Ishikawa (cell line): ENCODE measurements around the gene TOR2A.

ENCODE experiments used
- CEBPB ChIP-seq: IDR thresholded peaks from 2 replicates; pipeline ENCODE4 v1.6.1; 2012
- CREB1 ChIP-seq: IDR thresholded peaks from 2 replicates; pipeline ENCODE4 v1.6.1; 2012; ENCODE audit warnings: low read depth
- EGR1 ChIP-seq: IDR thresholded peaks from 2 replicates; pipeline ENCODE4 v1.6.1; 2012
- EP300 ChIP-seq: IDR thresholded peaks from 2 replicates; pipeline ENCODE4 v1.6.1; 2012; ENCODE audit warnings: borderline replicate concordance
- FOXM1 ChIP-seq: IDR thresholded peaks from 2 replicates; pipeline ENCODE4 v1.6.1; 2012; ENCODE audit warnings: low read depth, borderline replicate concordance
- MAX ChIP-seq: IDR thresholded peaks from 2 replicates; pipeline ENCODE4 v1.6.1; 2012
- NFIC ChIP-seq: IDR thresholded peaks from 2 replicates; pipeline ENCODE4 v1.6.1; 2012
- RAD21 ChIP-seq: IDR thresholded peaks from 2 replicates; pipeline ENCODE4 v1.6.1; 2012; ENCODE audit warnings: low read depth
- REST ChIP-seq: IDR thresholded peaks from 2 replicates; pipeline ENCODE4 v1.6.1; 2012; ENCODE audit warnings: low read depth, mild to moderate bottlenecking
- TAF1 ChIP-seq: IDR thresholded peaks from 2 replicates; pipeline ENCODE4 v1.6.1; 2012; ENCODE audit warnings: low read depth, mild to moderate bottlenecking
- TCF12 ChIP-seq: IDR thresholded peaks from 2 replicates; pipeline ENCODE4 v1.6.1; 2012; ENCODE audit warnings: low read depth
- TEAD4 ChIP-seq: IDR thresholded peaks from 2 replicates; pipeline ENCODE4 v1.6.1; 2012
- USF1 ChIP-seq: IDR thresholded peaks from 2 replicates; pipeline ENCODE4 v1.6.1; 2012
- YY1 ChIP-seq: IDR thresholded peaks from 2 replicates; pipeline ENCODE4 v1.6.1; 2012; ENCODE audit warnings: low read depth
- ZBTB7A ChIP-seq: IDR thresholded peaks from 2 replicates; pipeline ENCODE4 v1.6.1; 2012; ENCODE audit warnings: low read depth

TOR2A gene

GRCh38 chr9:127732444-127732843, 2.6 kb downstream of the TOR2A start:
- no peak for TF ChIP-seq TAF1
- TF ChIP-seq TEAD4: no peak
- TF ChIP-seq ZBTB7A: no peak
- TF ChIP-seq NFIC: no peak
- TF ChIP-seq YY1: no peak
- TF ChIP-seq FOXM1: no peak
- no peak for TF ChIP-seq USF1
- TF ChIP-seq CREB1: no peak

- TF ChIP-seq RAD21 (no peak), REST (no peak), EGR1 (no peak), YY1 (no peak), TAF1 (no peak), TEAD4 (no peak), MAX (no peak), CREB1 (no peak), EP300 (no peak), NFIC (no peak), CEBPB (no peak), ZBTB7A (no peak), FOXM1 (no peak), USF1 (no peak), TCF12 (no peak)
These were observed 3.2 kb downstream of the TOR2A start for GRCh38 chr9:127731938-127732337.

- TF ChIP-seq EP300: no peak
- no peak for TF ChIP-seq FOXM1
- TF ChIP-seq EGR1: no peak
- no peak for TF ChIP-seq TEAD4
- no peak for TF ChIP-seq NFIC
- no peak for TF ChIP-seq YY1
- TF ChIP-seq TCF12: no peak
- no peak for TF ChIP-seq MAX
- no peak for TF ChIP-seq CEBPB
- TF ChIP-seq TAF1: no peak
These were observed 4.2 kb downstream of the TOR2A start for GRCh38 chr9:127730799-127731410.

GRCh38 chr9:127730262-127730661, 4.8 kb downstream of the TOR2A start:
- no peak for TF ChIP-seq RAD21
- no peak for TF ChIP-seq NFIC
- no peak for TF ChIP-seq TEAD4

GRCh38 chr9:127729522-127730256, 5.4 kb downstream of the TOR2A start:
- TF ChIP-seq TEAD4 (no peak), TAF1 (no peak), USF1 (no peak)

- no peak for TF ChIP-seq FOXM1
- no peak for TF ChIP-seq CREB1
- TF ChIP-seq TCF12: no peak
- no peak for TF ChIP-seq CEBPB
- no peak for TF ChIP-seq REST
- no peak for TF ChIP-seq EGR1
- no peak for TF ChIP-seq EP300
These were observed 6.3 kb downstream of the TOR2A start for GRCh38 chr9:127728808-127729207.
